ENCODE data around the gene GFRA1.

Gene GFRA1
- total RNA-seq, result 0 to 0.30 reads per million in 2 experiments

- no peak for DNase-seq (ENCODE audit: low read depth)
Observed at GRCh38 chr10:116272440-116273283, at the start of gene GFRA1. Gene GFRA1, minus strand, starts transcription at chr10:116273206. Its CDS starts 1,177 bp downstream, at chr10:116272029.

GRCh38 chr10:116316503-116316902 lies 43.5 kb upstream of the GFRA1 start:
- DNase-seq (ENCODE audit: low read depth), result no peak

GRCh38 chr10:116312548-116312947 lies 39.5 kb upstream of the GFRA1 start:
- DNase-seq (ENCODE audit: low read depth), result no peak

- DNase-seq (ENCODE audit: low read depth), result no peak
Observed at GRCh38 chr10:116311706-116312490, 38.9 kb upstream of the GFRA1 start.

- no peak for DNase-seq (ENCODE audit: low read depth)
Observed at GRCh38 chr10:116311016-116311415, 38.0 kb upstream of the GFRA1 start.

- DNase-seq (ENCODE audit: low read depth), result no peak
Observed at GRCh38 chr10:116307455-116307854, 34.4 kb upstream of the GFRA1 start.

- no peak for DNase-seq (ENCODE audit: low read depth)
Observed at GRCh38 chr10:116306847-116307246, 33.8 kb upstream of the GFRA1 start.

GRCh38 chr10:116304923-116305322 lies 31.9 kb upstream of the GFRA1 start:
- DNase-seq (ENCODE audit: low read depth), result no peak

GRCh38 chr10:116300542-116300941 lies 27.5 kb upstream of the GFRA1 start:
- DNase-seq (ENCODE audit: low read depth), result no peak

GRCh38 chr10:116298586-116298985 lies 25.6 kb upstream of the GFRA1 start:
- no peak for DNase-seq (ENCODE audit: low read depth)

- DNase-seq (ENCODE audit: low read depth), result no peak
Observed at GRCh38 chr10:116296291-116296721, 23.3 kb upstream of the GFRA1 start.

- no peak for DNase-seq (ENCODE audit: low read depth)
Observed at GRCh38 chr10:116292493-116292892, 19.5 kb upstream of the GFRA1 start.

GRCh38 chr10:116289652-116290051 lies 16.6 kb upstream of the GFRA1 start:
- DNase-seq (ENCODE audit: low read depth), result no peak

- DNase-seq (ENCODE audit: low read depth), result no peak
Observed at GRCh38 chr10:116287906-116288501, 15.0 kb upstream of the GFRA1 start.

GRCh38 chr10:116286626-116287200 lies 13.7 kb upstream of the GFRA1 start:
- DNase-seq (ENCODE audit: low read depth), result no peak

GRCh38 chr10:116281775-116282174 lies 8.8 kb upstream of the GFRA1 start:
- DNase-seq (ENCODE audit: low read depth), result no peak

- no peak for DNase-seq (ENCODE audit: low read depth)
Observed at GRCh38 chr10:116278846-116279245, 5.8 kb upstream of the GFRA1 start.

- DNase-seq (ENCODE audit: low read depth), result no peak
Observed at GRCh38 chr10:116276981-116277380, 4.0 kb upstream of the GFRA1 start.

GRCh38 chr10:116274064-116274904 lies 1.3 kb upstream of the GFRA1 start:
- DNase-seq (ENCODE audit: low read depth), result no peak

GRCh38 chr10:116271593-116272439 lies 1.2 kb downstream of the GFRA1 start:
- DNase-seq (ENCODE audit: low read depth), result no peak
